ENCODE results near the gene TXNDC12.
"Not testable (repeated sequence)": the region's sequence is repeated elsewhere in the genome, so short reads cannot be mapped to it uniquely, and the experiment has no call there.

TXNDC12 gene

DNA sequence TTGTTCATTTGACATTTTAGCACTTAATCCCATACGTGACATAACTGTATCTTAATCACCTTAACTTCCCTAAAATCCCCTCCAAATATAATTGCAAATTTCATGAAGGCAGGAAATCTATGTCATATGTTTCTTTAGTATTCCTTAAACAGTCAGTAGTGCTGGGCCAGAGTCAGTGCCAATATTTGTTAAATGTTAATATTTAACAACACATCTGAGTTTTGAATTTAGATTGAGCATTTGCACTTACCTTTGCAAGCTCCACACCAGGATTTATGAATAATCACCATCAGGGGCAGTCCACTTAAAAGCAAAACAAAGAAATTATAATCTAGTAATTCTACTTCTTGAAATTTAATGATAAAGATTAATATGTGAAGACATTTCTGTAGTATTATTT, 26.7 kb downstream of the TXNDC12 start:
- no peak for DNase-seq (ENCODE audit: low read depth)
- no peak overlapping the region for H3K4me3 ChIP-seq (ENCODE audit: low read depth, low read length)
- TF ChIP-seq, protein P1, sequence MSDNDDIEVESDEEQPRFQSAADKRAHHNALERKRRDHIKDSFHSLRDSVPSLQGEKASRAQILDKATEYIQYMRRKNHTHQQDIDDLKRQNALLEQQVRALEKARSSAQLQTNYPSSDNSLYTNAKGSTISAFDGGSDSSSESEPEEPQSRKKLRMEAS (IDR thresholded peaks at IDR 0.05; ENCODE audit: low read depth, low read length), result no peak
- TF ChIP-seq, protein P2, sequence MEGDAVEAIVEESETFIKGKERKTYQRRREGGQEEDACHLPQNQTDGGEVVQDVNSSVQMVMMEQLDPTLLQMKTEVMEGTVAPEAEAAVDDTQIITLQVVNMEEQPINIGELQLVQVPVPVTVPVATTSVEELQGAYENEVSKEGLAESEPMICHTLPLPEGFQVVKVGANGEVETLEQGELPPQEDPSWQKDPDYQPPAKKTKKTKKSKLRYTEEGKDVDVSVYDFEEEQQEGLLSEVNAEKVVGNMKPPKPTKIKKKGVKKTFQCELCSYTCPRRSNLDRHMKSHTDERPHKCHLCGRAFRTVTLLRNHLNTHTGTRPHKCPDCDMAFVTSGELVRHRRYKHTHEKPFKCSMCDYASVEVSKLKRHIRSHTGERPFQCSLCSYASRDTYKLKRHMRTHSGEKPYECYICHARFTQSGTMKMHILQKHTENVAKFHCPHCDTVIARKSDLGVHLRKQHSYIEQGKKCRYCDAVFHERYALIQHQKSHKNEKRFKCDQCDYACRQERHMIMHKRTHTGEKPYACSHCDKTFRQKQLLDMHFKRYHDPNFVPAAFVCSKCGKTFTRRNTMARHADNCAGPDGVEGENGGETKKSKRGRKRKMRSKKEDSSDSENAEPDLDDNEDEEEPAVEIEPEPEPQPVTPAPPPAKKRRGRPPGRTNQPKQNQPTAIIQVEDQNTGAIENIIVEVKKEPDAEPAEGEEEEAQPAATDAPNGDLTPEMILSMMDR (IDR thresholded peaks at IDR 0.05; ENCODE audit: low read depth, low read length), result no peak
- no peak for TF ChIP-seq MYC (IDR thresholded peaks at IDR 0.05; ENCODE audit: low read depth, low read length)
- no peak for TF ChIP-seq POLR2A (IDR thresholded peaks at IDR 0.05; ENCODE audit: extremely low read depth, insufficient read length)

DNA sequence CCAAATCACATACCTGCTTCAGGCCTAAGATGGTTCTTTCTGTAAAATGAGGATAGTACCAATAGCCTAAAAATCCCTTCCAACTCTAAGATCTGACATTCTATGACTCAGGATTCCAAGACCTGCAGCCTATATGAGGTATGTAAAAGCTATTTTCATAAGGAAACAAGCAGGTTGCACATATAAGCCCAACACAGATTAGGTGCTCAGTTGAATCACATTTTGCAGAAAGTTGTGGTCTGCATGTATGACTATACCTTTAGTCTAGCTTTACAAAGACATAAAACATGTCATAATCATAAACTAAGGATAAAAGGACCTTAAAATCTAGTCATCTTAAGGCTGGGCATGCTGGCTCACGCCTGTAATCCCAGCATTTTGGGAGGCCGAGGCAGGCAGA, 28.7 kb downstream of the TXNDC12 start:
- H3K4me3 ChIP-seq (ENCODE audit: low read depth, low read length), result no peak overlapping the region
- TF ChIP-seq MYC (IDR thresholded peaks at IDR 0.05; ENCODE audit: low read depth, low read length) (no peak), POLR2A (IDR thresholded peaks at IDR 0.05; ENCODE audit: extremely low read depth, insufficient read length) (no peak)
- TF ChIP-seq, protein P1 (IDR thresholded peaks at IDR 0.05; ENCODE audit: low read depth, low read length), result no peak
- TF ChIP-seq, protein P2 (IDR thresholded peaks at IDR 0.05; ENCODE audit: low read depth, low read length), result no peak
- DNase-seq (ENCODE audit: low read depth), result no peak

DNA sequence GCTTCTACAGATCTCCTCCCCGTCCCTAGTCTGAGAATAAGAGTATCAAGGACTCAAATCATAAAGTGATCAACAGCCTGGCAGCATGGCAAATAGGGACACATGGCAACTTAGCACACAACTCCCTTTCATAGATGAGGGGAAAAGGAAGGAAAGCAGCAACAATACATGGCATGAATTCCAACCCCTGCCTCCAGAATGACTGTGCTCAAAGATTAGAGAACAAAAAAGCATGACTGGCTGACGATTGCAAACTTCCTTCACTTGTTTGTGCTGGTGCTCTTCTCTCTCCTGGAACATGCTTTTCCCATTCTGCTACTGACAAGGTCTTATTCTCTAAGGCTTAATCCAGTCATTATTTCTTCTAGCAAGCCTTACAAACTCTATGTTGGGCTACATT, 32.9 kb downstream of the TXNDC12 start:
- H3K4me3 ChIP-seq (ENCODE audit: low read depth, low read length), result no peak overlapping the region
- TF ChIP-seq MYC (IDR thresholded peaks at IDR 0.05; ENCODE audit: low read depth, low read length), result no peak
- TF ChIP-seq, protein P1 (IDR thresholded peaks at IDR 0.05; ENCODE audit: low read depth, low read length), result no peak
- TF ChIP-seq, protein P2 (IDR thresholded peaks at IDR 0.05; ENCODE audit: low read depth, low read length), result no peak
- TF ChIP-seq POLR2A (IDR thresholded peaks at IDR 0.05; ENCODE audit: extremely low read depth, insufficient read length), result no peak
- DNase-seq (ENCODE audit: low read depth), result no peak

DNA sequence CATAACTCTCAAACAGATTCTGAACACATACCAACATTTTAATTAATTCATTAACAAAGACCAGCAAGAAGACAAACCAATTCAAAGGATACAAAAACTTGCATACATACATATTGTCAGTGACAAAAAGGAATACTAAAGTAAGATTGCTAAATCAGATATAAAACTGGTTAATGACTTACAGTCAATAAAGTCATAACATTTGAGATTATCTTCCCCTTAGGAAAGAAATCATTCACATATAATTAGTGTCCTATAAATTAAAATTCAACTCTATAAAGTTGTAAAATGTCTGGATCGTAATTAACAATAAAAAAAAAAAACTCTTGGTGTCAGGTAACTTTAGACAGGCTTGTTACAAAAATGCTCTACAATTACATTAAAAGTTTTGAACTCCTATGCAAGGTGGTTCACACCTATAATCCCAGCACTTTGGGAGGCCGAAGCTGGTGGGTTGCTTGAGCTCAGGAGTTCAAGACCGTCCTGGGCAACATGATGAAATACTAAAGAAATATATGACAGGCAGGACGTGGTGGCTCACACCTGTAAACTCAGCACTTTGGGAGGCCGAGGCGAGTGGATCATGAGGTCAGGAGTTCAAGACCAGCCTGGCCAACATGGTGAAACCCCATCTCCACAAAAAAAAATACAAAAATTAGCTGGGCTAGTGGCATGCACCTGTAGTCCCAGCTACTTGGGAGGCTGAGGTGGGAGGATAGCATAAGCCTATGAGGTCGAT, 46.8 kb downstream of the TXNDC12 start:
- no peak overlapping the region for H3K4me3 ChIP-seq (ENCODE audit: low read depth, low read length)
- no peak for DNase-seq (ENCODE audit: low read depth)
- TF ChIP-seq, protein P1 (IDR thresholded peaks at IDR 0.05; ENCODE audit: low read depth, low read length), result no peak
- TF ChIP-seq, protein P2 (IDR thresholded peaks at IDR 0.05; ENCODE audit: low read depth, low read length), result no peak
- no peak for TF ChIP-seq MYC (IDR thresholded peaks at IDR 0.05; ENCODE audit: low read depth, low read length)
- TF ChIP-seq POLR2A (IDR thresholded peaks at IDR 0.05; ENCODE audit: extremely low read depth, insufficient read length), result no peak

DNA sequence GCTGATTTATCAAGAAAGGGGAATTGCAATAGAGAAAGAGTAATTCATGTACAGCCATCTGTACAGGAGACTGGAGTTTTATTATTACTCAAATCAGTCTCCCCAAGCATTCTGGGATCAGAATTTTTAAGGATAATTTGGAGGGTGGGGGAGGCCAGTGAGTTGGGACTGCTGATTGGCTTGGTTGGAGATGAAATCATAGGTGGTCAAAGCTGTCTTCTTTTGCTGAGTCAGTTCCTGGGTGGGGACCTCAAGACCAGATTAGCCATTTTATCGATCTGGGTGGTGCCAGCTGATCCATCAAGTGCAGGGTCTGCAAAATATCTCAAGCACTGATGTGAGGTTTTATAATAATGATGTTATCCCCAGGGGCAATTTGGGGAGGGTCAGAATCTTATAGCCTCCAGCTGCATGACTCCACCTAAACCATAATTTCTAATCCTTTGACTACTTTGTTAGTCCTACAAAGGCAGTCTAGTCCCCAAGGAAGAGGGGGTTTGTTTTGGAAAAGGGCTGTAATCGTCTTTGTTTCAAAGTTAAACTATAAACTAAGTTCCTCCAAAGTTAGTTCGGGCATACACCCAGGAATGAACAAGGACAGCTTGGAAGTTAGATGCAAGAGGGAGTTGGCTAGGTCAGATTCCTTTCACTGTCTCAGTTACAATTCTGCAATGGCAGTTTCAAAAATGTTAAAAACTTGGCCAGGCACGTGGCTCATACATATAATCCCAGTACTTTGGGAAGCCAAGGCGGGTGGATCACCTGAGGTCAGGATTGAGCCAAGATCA, 47.6 kb downstream of the TXNDC12 start:
- no peak for DNase-seq (ENCODE audit: low read depth)
- no peak overlapping the region for H3K4me3 ChIP-seq (ENCODE audit: low read depth, low read length)

DNA sequence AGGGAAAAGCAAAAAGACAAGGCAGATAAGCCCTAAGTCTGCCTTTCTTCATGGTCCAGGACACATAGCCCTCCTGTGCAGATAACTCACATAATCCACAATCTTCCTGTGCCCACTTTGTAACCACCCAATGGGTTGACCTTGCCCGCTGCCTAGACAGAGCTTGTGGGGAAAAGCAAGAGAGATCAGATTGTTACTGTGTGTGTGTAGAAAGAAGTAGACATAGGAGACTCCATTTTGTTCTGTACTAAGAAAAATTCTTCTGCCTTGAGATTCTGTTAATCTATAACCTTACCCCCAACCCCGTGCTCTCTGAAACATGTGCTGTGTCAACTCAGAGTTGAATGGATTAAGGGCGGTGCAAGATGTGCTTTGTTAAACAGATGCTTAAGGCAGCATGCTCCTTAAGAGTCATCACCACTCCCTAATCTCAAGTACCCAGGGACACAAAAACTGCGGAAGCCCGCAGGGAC, 48.9 kb downstream of the TXNDC12 start:
- H3K4me3 ChIP-seq (ENCODE audit: low read depth, low read length); DNase-seq (ENCODE audit: low read depth): not testable (repeated sequence)

More for the DNA sequence above, 47.6 kb downstream of the TXNDC12 start:
- TF ChIP-seq POLR2A (IDR thresholded peaks at IDR 0.05; ENCODE audit: extremely low read depth, insufficient read length) (no peak), MYC (IDR thresholded peaks at IDR 0.05; ENCODE audit: low read depth, low read length) (no peak)
- TF ChIP-seq, protein P2 (IDR thresholded peaks at IDR 0.05; ENCODE audit: low read depth, low read length), result no peak
- TF ChIP-seq, protein P1 (IDR thresholded peaks at IDR 0.05; ENCODE audit: low read depth, low read length), result no peak

DNA sequence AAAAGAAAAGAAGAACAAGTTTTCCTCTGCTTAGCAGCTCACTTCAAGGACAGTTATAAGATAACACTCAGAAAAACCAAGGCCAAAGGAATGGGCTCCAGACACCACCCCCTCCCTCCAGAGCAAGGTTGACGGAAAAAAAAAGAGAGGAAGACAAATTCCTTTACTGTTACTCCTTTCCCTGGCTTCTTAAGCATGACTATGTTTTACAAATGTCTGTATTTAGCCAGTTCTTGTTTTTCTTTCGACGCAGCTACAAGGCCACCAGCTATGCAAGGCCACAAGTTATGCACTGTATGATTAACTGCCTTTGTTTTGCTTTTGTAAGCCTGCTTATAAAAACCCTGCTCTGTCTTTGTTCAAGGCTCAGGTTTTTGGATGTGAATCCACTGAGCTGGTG, 49.4 kb downstream of the TXNDC12 start:
- not testable (repeated sequence) for DNase-seq (ENCODE audit: low read depth); H3K4me3 ChIP-seq (ENCODE audit: low read depth, low read length)
